Lower lobe of right lung (tissue), 2 donors: ENCODE data around the gene CAMSAP2. TPM values are rescaled to one million over a fixed set of nuclear protein-coding genes. Genes with fewer than 3 reads are reported as not detected.
"Not testable (repeated sequence)": the region's sequence is repeated elsewhere in the genome, so short reads cannot be mapped to it uniquely, and the experiment has no call there.

Experiments
- ATAC-seq, 2 donors: fragments of 200-7000 bp; cut with Tn5 transposase; one replicate each; pipeline ENCODE4 v1.9.1; 2020 to 2022; ENCODE audit warnings: mild to moderate bottlenecking in 2 of 2, moderate library complexity in 2 of 2
- DNase-seq: peaks from one replicate; pipeline ENCODE4 v3.0.0-alpha.2; 2020
- H3K27ac ChIP-seq: fragments of 200-600 bp; one replicate; pipeline ENCODE4 v1.8.0; 2022
- H3K27me3 ChIP-seq: fragments of 200-600 bp; one replicate; pipeline ENCODE4 v1.8.0; 2022; ENCODE audit warnings: low read depth
- H3K36me3 ChIP-seq: fragments of 200-600 bp; one replicate; pipeline ENCODE4 v1.8.0; 2022; ENCODE audit warnings: mild to moderate bottlenecking
- H3K4me1 ChIP-seq: fragments of 200-600 bp; one replicate; pipeline ENCODE4 v1.8.0; 2022
- H3K4me3 ChIP-seq: fragments of 200-600 bp; one replicate; pipeline ENCODE4 v1.8.0; 2022; ENCODE audit warnings: mild to moderate bottlenecking
- H3K9me3 ChIP-seq: fragments of 200-600 bp; one replicate; pipeline ENCODE4 v1.8.0; 2022
- CTCF ChIP-seq: fragments of 200-600 bp; IDR thresholded peaks from one replicate; pipeline ENCODE4 v1.8.0; 2022; ENCODE audit warnings: antibody characterized with exemption, mild to moderate bottlenecking
- intact Hi-C: fragments of 100-400 bp; cut with DNase I; formaldehyde crosslinking; loops from one replicate; pipeline ENCODE4 v1.11.0; 2022
- total RNA-seq: library from RNA; stranded (reverse); fragmentation: NEBNext Ultra II Directional; extraction: Animal tissue kit (Norgen Biotek cat#: 25700); gene quantifications from one replicate; pipeline ENCODE4 v1.2.1, GENCODE V29; 2021
- donor health status: DM: no; HTN: yes; CAD: no; lungs with severe emphysema.

The CAMSAP2 gene
- total RNA-seq, 1 donor from 2014 or later, result 30.7 TPM

- Histone ChIP-seq H3K9me3 (no peaks in the 10 kb centered on the region), H3K27ac (no peak overlapping the region), H3K4me3 (no peak overlapping the region), H3K27me3 (no peaks in the 10 kb centered on the region), H3K36me3 (peaks cover 46% of the 10 kb centered on the region), H3K4me1 (no peaks in the 10 kb centered on the region)
- ATAC-seq (no peak), DNase-seq (no peak)
- TF ChIP-seq CTCF, result no peak
- intact Hi-C loops, result no loop called here
These were observed 73.0 kb downstream of the CAMSAP2 start for GRCh38 chr1:200811704-200812103.

- intact Hi-C loops, H3K4me1 ChIP-seq, ATAC-seq, H3K27ac ChIP-seq, DNase-seq, H3K36me3 ChIP-seq, H3K4me3 ChIP-seq, H3K27me3 ChIP-seq, H3K9me3 ChIP-seq: not testable (repeated sequence)
These were observed 78.0 kb downstream of the CAMSAP2 start for GRCh38 chr1:200816624-200817224.

GRCh38 chr1:200818248-200818647 lies 79.6 kb downstream of the CAMSAP2 start:
- ATAC-seq (no peak), DNase-seq (no peak)
- H3K9me3 ChIP-seq, result no peaks in the 10 kb centered on the region
- TF ChIP-seq CTCF, result no peak
- no peaks in the 10 kb centered on the region for H3K4me1 ChIP-seq
- intact Hi-C loops, result no loop called here
- H3K27ac ChIP-seq, result no peak overlapping the region
- H3K4me3 ChIP-seq, result no peak overlapping the region
- H3K36me3 ChIP-seq, result peaks cover 5% of the 10 kb centered on the region
- H3K27me3 ChIP-seq, result no peaks in the 10 kb centered on the region

DNA sequence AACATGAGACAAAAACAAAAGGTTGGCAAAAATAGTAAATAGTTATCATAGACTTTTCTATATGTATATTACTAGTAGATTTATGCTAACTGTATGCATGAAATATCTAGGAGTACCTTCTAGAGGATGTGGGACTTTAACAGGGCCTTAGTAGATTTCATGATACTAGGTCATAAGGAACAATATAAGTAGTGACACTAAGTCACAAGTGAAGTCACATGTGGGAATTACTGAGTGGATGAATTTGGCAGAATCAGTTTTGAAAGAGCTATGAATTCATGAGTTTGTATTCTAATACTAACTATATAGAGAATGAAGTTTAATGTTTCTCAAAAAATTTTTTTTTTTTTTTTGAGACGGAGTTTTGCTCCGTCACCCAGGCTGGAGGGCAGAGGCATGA lies 81.0 kb downstream of the CAMSAP2 start:
- no peaks in the 10 kb centered on the region for H3K4me1 ChIP-seq
- no peak overlapping the region for H3K4me3 ChIP-seq
- ATAC-seq, result no peak
- peaks cover 5% of the 10 kb centered on the region for H3K36me3 ChIP-seq
- no peak for TF ChIP-seq CTCF
- H3K27ac ChIP-seq, result no peak overlapping the region
- H3K27me3 ChIP-seq, result no peaks in the 10 kb centered on the region
- H3K9me3 ChIP-seq, result no peaks in the 10 kb centered on the region
- DNase-seq, result no peak
- intact Hi-C loops, result no loop called here

GRCh38 chr1:200831091-200831490 lies 92.4 kb downstream of the CAMSAP2 start:
- no peak for DNase-seq
- H3K4me1 ChIP-seq, result no peaks in the 10 kb centered on the region
- peaks cover 21% of the 10 kb centered on the region for H3K36me3 ChIP-seq
- H3K4me3 ChIP-seq, result no peak overlapping the region
- intact Hi-C loops, result no loop called here
- no peak for ATAC-seq
- no peaks in the 10 kb centered on the region for H3K27me3 ChIP-seq
- H3K9me3 ChIP-seq, result no peaks in the 10 kb centered on the region
- TF ChIP-seq CTCF, result no peak
- H3K27ac ChIP-seq, result no peak overlapping the region

DNA sequence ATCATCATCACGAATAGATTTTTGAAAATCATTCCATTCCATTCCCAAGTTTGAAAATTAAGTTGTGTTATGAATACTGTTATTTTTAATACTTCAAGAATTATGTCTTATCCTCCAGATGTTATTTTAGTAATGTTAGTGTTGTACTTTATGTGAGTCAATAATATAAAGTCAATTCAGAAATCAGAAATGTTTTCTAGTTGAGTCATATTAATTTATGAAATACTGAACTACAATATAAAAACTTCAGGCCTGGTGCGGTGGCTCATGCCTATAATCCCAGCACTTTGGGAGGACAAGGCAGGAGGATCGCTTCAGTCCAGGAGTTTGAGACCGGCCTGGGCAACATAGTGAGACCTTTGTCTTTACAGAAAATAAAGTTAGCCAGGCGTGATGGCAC lies 95.7 kb downstream of the CAMSAP2 start:
- no peak for TF ChIP-seq CTCF
- no peak overlapping the region for H3K4me3 ChIP-seq
- no peak for ATAC-seq
- H3K27ac ChIP-seq, result no peak overlapping the region
- H3K9me3 ChIP-seq, result no peaks in the 10 kb centered on the region
- H3K27me3 ChIP-seq, result no peaks in the 10 kb centered on the region
- intact Hi-C loops, result no loop called here
- DNase-seq, result no peak
- H3K4me1 ChIP-seq, result no peaks in the 10 kb centered on the region
- peaks cover 21% of the 10 kb centered on the region for H3K36me3 ChIP-seq
